ENCODE measurements around the gene ADAM12.

Gene ADAM12, protein sequence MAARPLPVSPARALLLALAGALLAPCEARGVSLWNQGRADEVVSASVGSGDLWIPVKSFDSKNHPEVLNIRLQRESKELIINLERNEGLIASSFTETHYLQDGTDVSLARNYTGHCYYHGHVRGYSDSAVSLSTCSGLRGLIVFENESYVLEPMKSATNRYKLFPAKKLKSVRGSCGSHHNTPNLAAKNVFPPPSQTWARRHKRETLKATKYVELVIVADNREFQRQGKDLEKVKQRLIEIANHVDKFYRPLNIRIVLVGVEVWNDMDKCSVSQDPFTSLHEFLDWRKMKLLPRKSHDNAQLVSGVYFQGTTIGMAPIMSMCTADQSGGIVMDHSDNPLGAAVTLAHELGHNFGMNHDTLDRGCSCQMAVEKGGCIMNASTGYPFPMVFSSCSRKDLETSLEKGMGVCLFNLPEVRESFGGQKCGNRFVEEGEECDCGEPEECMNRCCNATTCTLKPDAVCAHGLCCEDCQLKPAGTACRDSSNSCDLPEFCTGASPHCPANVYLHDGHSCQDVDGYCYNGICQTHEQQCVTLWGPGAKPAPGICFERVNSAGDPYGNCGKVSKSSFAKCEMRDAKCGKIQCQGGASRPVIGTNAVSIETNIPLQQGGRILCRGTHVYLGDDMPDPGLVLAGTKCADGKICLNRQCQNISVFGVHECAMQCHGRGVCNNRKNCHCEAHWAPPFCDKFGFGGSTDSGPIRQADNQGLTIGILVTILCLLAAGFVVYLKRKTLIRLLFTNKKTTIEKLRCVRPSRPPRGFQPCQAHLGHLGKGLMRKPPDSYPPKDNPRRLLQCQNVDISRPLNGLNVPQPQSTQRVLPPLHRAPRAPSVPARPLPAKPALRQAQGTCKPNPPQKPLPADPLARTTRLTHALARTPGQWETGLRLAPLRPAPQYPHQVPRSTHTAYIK

DNA sequence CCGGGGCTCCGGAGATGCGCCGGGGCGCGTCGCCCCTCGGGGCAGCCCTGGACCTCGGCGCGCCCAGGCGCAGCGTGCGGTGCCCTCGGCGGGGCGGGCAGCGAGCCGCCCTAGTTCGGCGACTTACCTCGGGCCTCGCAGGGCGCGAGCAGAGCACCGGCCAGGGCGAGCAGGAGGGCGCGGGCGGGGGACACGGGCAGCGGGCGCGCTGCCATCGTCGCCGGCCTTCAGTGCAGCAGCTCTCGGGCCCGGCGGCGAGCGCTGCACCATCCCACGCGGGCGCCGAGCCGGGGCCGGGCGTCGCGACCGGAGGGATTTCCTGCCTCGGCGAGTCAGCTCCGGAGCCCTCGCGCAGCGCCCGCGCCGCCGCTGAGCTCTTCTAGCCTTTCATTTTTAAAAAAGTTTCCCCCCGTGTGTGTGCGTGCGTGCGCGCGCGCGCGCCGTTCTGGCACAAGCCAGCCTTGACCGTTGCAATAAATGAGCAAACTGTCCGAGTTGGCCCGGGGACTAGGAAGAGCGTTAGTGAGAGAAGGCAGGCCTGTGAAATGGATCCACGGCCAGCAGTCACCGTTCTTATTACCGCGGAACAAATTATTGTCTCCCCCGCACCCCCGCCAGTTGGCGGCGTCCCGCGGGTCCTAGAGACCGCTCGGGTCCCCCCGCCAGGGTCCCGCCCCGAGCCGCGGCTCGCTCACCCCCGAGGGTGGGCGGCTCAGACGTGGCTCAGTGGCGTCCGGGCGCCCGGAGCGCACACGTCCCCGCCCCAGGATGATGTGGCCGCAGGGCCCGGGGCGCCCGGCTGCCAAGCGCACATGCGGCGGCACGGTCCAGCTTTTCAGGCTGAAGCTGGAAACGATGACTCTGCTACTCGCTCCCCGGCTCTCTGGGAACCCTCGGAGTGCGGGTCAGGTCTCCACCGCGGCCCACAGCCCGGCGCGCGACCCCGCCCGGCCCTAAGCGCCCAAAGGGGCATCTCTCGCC lies at the start of gene ADAM12:
Gene ADAM12 (minus strand): TSS at position 547 of the 981 bp plus-strand sequence. CDS start 332 bp downstream, at position 215.
- no peak for DNase-seq (ENCODE audit: extremely low read depth in 1 of 2, low read depth in 1 of 2)

DNA sequence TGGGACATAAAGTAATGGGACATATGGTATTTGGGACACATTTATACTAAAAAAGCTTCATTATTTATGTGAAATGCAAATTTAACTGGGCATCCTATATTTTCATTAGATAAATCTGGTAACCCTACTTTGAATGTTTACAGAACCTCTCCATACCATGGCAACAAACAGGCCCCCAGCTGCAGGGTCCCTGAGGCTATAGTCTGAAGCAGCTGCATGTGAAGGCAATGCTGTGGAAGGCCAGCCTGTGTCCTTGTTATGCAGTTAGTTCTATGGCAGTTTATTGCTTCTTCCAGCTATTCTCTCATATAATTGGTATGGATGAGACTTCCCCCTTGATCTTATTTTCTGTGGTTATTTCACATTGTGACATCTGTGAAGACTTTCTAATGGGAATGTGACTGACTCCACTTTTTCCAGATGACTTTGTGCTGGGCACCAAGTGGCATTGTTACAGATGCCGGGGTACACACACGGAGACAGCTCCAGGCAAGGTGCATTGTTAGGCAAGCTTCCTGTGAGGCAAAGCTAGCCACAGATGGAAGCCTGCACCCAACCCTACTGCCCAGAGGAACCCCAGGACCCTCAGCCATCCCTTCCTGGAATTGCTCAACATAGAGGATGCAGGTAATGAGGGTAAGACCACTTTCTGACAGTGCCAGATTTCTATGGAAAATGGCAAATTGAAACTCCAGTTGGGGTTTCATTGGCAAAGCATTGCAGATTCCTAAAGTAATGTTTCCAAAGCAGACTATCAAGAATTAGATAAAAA lies 49.5 kb upstream of the ADAM12 start:
- no peak for DNase-seq (ENCODE audit: extremely low read depth in 1 of 2, low read depth in 1 of 2)

DNA sequence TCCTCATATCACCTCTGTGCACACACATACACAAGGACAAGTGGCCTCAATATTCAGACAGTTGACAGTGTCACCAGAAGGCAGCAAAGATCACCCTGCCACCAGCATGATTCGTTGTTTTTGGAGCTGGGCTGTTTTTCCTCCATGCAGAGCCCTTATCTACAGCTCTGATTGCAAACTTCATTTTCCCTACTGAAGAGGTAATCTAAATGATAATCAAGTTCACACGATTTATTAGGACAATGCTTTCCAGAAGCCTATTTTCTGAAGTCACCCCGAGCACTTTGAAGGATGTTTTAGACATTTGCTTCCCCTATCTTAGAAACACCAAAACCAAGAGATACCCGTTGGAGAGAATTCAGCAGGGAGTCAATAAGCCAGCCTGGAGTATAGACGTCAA lies 46.0 kb upstream of the ADAM12 start:
- no peak for DNase-seq (ENCODE audit: extremely low read depth in 1 of 2, low read depth in 1 of 2)

DNA sequence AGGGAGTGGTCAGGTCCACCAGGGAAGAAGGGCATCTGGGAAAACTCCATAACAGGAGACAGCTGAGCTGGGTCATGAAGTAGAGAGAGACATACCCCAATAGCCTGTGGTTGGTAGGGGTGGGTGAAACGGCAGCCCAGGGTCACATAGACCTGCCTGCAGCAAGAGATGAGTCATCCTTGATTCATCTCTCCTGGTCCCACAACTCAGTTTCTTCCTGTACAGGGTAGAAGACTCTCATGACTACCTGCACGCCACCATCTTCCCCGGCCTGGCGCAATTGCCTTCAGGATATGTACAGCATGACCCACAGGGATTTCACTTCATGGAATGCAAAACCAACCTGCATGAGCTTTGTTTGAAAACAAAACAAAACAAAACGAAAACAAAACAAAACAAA lies 45.1 kb upstream of the ADAM12 start:
- no peak for DNase-seq (ENCODE audit: extremely low read depth in 1 of 2, low read depth in 1 of 2)

DNA sequence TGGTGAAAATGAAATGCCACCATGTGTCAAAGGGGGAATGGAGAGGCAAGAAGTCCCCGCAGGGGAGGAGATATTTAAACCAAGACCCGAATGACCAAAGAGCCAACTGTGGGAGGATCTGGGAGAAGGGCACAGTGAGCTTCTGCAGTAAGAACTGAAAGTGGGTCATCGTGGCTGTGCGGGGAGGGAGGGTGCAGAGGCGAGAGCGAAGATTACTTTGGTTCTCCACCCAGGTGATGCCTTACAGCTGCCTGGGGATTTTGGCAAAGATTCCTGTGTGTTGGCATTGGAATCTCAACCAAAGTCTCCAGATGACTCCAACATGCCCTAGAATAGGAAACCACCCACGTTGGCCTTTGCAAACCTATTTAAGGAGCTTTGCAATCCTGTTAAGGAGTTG lies 44.2 kb upstream of the ADAM12 start:
- DNase-seq (ENCODE audit: extremely low read depth in 1 of 2, low read depth in 1 of 2): no peak

DNA sequence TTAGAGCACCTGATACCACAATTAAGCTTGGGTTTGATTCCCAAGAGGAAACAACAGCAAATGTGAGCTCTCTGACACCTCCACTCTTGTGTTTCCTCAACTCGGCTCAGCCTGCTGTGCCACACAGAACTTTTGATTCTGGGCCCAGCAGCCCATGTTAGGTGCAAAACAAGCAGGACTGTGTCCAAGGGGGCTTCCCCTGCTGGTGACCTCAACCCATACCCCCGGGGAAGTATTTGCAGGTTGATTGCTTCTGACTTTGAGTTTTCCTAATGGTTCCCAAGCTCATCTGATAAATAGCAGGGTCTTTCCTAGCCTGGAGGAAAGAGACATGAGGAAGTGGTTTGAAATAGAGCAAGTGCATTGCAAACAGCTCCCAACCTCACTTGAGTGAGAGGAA lies 43.5 kb upstream of the ADAM12 start:
- no peak for DNase-seq (ENCODE audit: extremely low read depth in 1 of 2, low read depth in 1 of 2)

DNA sequence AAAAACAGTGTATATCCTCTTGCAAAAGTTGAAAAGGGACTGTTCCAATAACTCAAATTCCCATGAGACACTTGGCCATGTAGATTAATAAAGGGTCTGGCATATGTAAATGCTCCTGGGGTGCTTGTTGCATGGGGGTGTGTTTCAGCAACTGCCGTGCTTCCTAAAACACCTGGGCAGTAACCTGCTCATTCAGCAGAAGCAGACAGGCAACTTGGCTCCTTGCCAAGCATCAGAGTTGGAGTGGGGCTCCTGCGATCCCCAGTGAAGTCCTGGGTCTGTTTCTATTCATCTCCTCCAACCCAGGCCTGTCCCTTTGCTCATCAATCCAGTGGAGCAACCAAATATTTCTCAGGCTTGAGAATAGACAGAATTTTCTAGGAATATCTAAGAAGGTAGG lies 42.2 kb upstream of the ADAM12 start:
- no peak for DNase-seq (ENCODE audit: extremely low read depth in 1 of 2, low read depth in 1 of 2)

DNA sequence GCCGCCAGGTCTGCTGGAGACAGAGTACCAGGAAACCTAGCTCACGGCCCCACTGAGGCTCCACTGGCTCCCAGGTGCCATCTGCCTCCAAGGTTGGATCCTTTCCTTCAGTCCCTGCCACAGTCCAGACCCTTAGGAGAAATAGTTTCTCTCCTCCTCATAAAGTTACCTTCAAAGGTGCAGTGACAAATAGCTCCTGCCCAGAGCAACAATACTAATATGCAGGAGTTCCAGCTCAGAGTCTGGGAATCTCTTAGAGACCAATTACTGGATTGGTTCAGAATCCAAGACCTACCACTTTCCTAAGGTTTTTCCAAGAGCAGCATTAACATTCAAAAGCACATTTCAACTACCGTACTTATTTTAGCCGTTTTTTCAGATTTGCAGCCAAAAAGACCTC lies 41.0 kb upstream of the ADAM12 start:
- DNase-seq (ENCODE audit: extremely low read depth in 1 of 2, low read depth in 1 of 2): no peak

DNA sequence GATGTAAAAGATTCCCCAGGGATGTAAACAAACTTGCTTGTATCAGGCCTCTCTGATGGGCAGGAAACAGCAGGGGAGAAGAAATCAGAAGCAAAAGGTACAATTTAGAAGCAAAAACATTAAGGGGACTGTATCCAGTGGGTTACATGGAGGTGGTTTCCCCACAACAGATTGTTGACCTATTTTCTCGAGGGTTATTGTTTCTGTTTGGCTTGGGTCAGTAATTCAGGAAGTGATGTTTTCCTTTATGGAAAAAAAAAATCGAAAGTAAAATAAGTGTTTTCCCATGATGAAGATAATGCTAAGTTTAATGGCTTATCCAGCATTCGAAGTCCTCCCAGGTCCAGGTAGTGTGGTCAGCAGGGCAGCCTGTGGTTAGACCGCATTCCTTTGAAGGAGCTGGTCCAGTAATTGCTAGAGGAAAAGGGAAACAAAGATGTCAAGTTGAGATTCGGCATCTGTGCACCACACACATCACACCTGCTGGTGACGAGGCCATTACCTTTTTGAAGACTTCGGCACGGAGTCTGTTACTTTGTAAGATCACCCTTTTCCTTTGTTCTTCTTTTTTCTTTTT lies 37.3 kb upstream of the ADAM12 start:
- no peak for DNase-seq (ENCODE audit: extremely low read depth in 1 of 2, low read depth in 1 of 2)

DNA sequence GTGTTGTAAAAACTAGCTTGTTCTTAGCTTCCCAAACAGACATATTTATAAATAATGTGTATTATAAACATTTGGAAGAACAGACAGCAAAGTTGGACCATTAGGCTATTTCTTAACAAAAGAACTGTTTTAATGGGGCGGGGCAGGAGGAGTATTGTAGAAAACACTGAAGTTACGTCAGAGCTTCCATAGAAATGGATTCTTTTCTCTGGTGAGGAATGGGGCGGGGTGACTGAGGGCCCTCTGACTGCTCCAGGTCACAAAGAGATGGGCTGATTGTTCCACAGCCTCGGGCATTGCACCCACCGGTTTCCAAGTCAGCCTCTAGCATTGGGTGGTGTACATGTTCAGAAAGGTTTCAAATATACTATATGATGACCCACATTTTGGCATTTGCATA lies 36.8 kb upstream of the ADAM12 start:
- no peak for DNase-seq (ENCODE audit: extremely low read depth in 1 of 2, low read depth in 1 of 2)

DNA sequence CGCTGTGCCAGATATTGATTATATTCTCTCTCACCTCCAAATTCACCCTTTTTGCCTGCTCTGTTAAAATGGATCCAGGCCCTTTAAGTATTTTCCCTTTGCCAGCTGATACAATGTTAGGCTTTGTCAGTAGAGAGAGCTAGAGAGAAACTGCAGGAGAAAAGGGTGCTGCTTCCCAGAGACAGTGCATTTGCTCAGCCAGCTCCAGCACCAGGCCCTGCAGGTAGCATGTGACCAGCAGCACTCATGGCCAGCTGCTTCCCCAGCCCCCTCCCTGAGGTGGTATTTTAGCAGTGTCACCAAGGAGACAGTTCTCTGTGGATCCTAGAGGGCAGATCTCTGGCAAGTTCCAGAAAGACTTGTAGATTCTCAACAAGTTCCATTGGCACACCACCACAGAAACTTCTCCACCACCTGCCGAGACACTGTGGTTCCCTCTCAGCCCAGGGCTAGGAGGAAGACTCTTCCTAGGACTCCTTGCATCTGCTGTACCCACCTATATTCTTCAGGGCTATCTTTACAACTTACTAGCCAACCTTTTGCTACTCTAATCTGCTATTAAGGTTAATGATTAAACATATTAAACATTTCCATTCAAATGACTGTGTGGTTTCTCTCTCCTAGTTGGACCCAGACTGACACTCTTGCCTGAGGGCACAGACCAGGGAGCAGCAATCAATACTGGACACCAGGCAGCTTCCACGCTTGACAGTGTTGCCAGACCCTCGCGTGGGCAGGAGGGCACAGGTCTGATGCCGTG lies 35.6 kb upstream of the ADAM12 start:
- no peak for DNase-seq (ENCODE audit: extremely low read depth in 1 of 2, low read depth in 1 of 2)

DNA sequence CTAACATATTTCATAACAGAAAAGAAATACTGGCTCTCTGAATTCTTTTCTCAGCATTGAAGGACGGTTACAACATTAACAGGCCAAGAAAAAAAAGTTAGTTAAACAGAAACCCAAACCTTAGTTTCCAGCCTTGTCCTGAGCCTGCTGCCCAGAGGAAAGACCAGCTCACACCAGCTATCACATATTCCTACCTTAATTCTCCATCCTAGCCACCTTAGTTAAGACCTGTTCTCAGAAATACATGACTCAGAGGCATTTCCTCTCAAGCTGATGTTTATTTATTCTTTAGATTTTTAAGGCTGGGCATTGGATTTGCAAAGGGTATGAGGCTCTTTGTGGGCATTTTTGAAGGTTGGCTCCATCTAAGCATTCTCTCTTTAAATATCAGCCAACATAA lies 34.3 kb upstream of the ADAM12 start:
- DNase-seq (ENCODE audit: extremely low read depth in 1 of 2, low read depth in 1 of 2): no peak

DNA sequence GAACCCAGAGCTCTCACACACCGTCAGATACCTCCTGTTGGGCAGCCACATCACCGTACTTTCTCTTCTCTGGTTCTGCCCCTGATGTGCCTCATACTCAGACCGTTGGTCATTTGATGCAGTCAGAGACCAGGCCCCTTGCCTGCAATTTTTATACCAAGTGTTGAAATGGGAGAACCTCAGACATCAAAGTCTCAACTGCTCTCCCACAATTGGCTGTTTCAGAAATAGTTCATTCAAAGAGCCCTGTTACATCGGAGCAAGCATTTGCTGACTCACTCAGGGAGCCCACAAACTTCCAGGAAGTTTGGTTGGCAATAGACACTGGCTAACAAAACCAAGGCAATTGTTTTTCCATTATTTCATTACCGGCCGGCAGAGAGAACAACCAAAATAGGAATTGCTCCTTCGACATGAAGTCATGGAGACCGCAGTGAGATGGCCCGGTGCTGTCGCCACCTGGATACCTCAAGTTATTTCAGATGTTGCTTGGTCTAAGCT lies 33.5 kb upstream of the ADAM12 start:
- DNase-seq (ENCODE audit: extremely low read depth in 1 of 2, low read depth in 1 of 2): no peak

DNA sequence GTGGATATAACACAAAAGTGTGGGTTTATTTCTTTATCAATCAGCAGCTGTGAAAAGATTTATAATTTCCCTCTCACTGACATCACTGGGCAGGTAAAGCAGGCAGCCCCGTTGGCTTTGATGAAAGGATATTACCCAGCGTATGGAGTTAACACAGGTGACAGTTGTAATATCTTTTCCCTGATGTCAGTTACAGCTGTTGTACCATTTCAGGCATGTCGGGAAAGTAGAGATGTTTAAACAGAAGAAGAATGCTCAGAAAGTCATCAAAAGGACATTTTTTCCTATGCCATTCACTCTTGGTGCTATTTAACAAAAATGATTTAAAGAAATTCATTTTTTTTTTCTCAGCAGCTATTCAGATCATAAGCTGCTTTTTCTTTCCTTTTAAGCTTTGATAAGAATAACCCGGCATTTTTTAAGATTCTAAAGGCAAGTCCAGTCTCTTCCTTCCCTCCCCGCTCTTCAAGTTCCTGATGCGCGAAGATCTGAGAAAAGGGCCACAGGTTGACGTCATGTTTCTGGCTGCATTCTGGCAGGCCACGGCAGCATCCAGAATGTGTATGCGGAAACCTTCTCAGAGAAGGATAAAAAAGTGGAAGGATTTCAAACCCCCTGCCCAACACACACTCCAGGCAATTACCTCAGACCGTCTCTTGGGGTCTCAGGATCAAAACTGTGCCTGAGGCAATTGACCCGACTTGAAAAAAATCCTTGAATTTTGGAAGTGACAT lies 32.5 kb upstream of the ADAM12 start:
- DNase-seq (ENCODE audit: extremely low read depth in 1 of 2, low read depth in 1 of 2): no peak

DNA sequence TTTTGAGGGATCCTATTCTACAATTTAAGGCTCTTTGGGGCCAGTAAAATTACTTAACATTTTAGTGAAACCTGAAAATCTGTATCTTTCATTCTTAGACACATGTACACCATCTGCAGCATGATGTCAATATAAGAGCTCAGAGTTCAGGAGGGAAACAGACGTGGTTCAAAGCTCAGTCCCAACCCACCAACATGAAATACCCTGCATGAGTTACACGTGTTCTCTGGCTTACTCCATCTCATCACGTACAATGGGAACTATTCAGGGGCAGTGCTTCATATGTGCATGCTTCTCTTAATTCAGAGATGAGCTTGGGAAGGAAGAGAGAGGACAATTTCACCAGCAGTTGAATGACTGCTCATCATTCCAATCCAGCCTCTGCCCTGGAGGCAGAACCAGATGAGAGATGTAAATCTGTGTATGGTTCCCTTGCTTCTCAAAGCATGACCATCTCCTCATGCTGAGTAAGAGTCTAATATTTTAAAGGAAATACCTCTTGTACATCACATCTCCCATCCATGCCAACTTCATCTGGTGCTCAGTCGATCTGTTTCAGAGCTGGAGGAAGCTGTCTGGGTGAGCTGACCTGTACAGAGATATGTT lies 29.0 kb upstream of the ADAM12 start:
- no peak for DNase-seq (ENCODE audit: extremely low read depth in 1 of 2, low read depth in 1 of 2)

DNA sequence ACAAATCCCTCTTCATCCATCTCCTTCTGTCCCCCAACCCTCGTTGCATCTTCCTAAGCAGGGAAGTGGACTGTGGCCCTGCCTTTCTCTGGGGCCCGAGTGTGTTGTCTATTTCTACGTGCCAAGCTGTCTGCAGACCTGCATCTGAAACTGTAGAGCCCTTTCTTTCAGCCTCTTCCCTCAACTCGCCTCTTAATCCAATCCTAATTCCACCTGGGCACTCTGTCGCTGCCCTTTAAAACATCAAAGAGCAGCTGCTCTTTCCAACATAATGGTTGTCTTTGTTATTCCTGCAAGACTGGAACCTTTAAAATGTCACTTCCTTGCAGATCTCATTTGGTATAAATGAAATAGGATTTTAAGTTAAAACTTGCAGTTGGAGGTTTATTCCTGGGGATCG lies 21.5 kb upstream of the ADAM12 start:
- no peak for DNase-seq (ENCODE audit: extremely low read depth in 1 of 2, low read depth in 1 of 2)

DNA sequence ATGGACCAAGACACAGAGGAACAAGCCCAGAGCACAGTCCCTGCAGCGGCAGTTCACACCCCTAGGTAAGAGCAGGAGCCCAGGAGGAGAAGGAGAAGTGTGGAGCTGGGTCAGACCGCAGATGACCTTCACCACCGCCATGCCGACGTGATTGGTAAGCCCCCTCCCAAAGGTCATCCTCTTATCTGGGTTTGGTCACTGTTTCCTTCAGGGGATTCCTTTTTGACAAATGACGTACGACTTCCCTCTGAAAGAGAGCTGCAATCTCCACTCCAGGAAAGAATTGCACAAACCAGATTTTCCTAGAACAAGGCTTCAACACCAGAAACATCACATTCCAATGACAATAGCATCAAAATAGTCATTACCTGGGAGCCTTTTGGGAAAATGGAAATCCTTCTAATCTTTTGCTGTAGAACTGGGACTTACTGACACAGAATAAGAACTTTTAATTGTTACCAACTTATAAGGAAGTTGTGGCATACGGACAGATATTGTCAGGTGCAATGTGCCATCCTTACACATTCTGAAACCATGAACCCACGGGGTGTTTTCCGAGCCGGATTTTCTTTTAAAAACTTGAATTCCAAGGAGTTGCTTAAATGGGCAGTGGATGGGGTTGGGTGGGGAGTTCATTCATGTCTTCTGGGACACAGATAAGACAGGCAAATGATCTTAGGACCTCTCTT lies 20.8 kb upstream of the ADAM12 start:
- no peak for DNase-seq (ENCODE audit: extremely low read depth in 1 of 2, low read depth in 1 of 2)
